GM23338 (cell line): Measurements from ENCODE around the gene PCIF1. TPM values are rescaled to one million over a fixed set of nuclear protein-coding genes. Genes with fewer than 3 reads are reported as not detected.
"Not testable (repeated sequence)": the region's sequence is repeated elsewhere in the genome, so short reads cannot be mapped to it uniquely, and the experiment has no call there.

ENCODE experiments used
- ATAC-seq: fragments of 200-7000 bp; cut with Tn5 transposase; 3 replicates; pipeline ENCODE4 v1.9.1; 2020
- DNase-seq: peaks from one replicate; pipeline ENCODE4 v3.0.0-alpha.2; 2015; ENCODE audit warnings: low spot score
- H2AFZ ChIP-seq: fragments of 200-600 bp; sonication (generic); 2 replicates; pipeline ENCODE4 v1.8.0; 2016; ENCODE audit warnings: antibody characterized with exemption, mild to moderate bottlenecking, moderate library complexity
- H3F3A ChIP-seq: fragments of 200-600 bp; sonication (generic); replicated peaks from 2 replicates; pipeline ENCODE4 v1.8.0; 2017; ENCODE audit warnings: antibody characterized with exemption, mixed run types, low read depth
- H3K27ac ChIP-seq: fragments of 200-600 bp; sonication (generic); 2 replicates; pipeline ENCODE4 v1.6.1; 2016; ENCODE audit warnings: low read depth
- H3K27me3 ChIP-seq: fragments of 200-600 bp; sonication (generic); 2 replicates; pipeline ENCODE4 v1.8.0; 2016; ENCODE audit warnings: mild to moderate bottlenecking, mixed run types, moderate library complexity; ENCODE audit not compliant: insufficient read depth
- H3K36me3 ChIP-seq: fragments of 200-600 bp; sonication (generic); 2 replicates; pipeline ENCODE4 v1.8.0; 2016; ENCODE audit warnings: mild to moderate bottlenecking; ENCODE audit not compliant: insufficient read depth
- H3K4me1 ChIP-seq: fragments of 200-600 bp; sonication (generic); 2 replicates; pipeline ENCODE4 v1.8.0; 2016; ENCODE audit warnings: mild to moderate bottlenecking, moderate library complexity; ENCODE audit not compliant: insufficient read depth
- H3K4me2 ChIP-seq: fragments of 200-600 bp; sonication (generic); 2 replicates; pipeline ENCODE4 v1.7.1; 2017; ENCODE audit warnings: mixed run types
- H3K4me3 ChIP-seq: fragments of 200-600 bp; sonication (generic); 2 replicates; pipeline ENCODE4 v1.6.1; 2016; ENCODE audit warnings: mixed run types
- H3K79me2 ChIP-seq: fragments of 200-600 bp; sonication (generic); replicated peaks from 2 replicates; pipeline ENCODE4 v1.8.0; 2017; ENCODE audit warnings: mild to moderate bottlenecking; ENCODE audit not compliant: insufficient read depth
- H3K9me2 ChIP-seq: fragments of 200-600 bp; sonication (generic); 2 replicates; pipeline ENCODE4 v1.8.0; 2017; ENCODE audit not compliant: insufficient read depth
- H4K20me1 ChIP-seq: fragments of 200-600 bp; sonication (generic); replicated peaks from 2 replicates; pipeline ENCODE4 v1.8.0; 2017; ENCODE audit warnings: mild to moderate bottlenecking; ENCODE audit not compliant: insufficient read depth
- H3K27ac Mint-ChIP-seq: 2 replicates; pipeline ENCODE4 v1.8.0; 2020; ENCODE audit warnings: inconsistent platforms, mild to moderate bottlenecking, moderate library complexity, mixed read lengths
- H3K27me3 Mint-ChIP-seq: 3 replicates; pipeline ENCODE4 v1.8.0; 2022; ENCODE audit warnings: low read depth, mild to moderate bottlenecking, moderate library complexity, mixed read lengths, inconsistent platforms; ENCODE audit not compliant: insufficient read depth, poor library complexity
- H3K36me3 Mint-ChIP-seq: 3 replicates; pipeline ENCODE4 v1.8.0; 2021; ENCODE audit warnings: low read depth, mild to moderate bottlenecking, inconsistent platforms, moderate library complexity, mixed read lengths
- H3K4me1 Mint-ChIP-seq: 3 replicates; pipeline ENCODE4 v1.8.0; 2020; ENCODE audit warnings: mild to moderate bottlenecking, inconsistent platforms, mixed read lengths
- H3K4me3 Mint-ChIP-seq: 3 replicates; pipeline ENCODE4 v1.8.0; 2021; ENCODE audit warnings: moderate library complexity, mild to moderate bottlenecking, inconsistent platforms, mixed read lengths
- H3K9me3 Mint-ChIP-seq: 3 replicates; pipeline ENCODE4 v1.8.0; 2020; ENCODE audit warnings: moderate library complexity, mild to moderate bottlenecking, inconsistent platforms, mixed read lengths
- CREB1 ChIP-seq: fragments of 250-450 bp; sonication (Bioruptor Pico); IDR thresholded peaks from 2 replicates; pipeline ENCODE4 v1.5.0; 2020; ENCODE audit warnings: low read depth, mild to moderate bottlenecking, moderate library complexity
- ETS1 ChIP-seq: IDR thresholded peaks from 2 replicates; pipeline ENCODE4 v1.6.1; 2016; ENCODE audit warnings: antibody characterized with exemption
- EZH2 ChIP-seq: fragments of 200-600 bp; sonication (generic); IDR thresholded peaks from one replicate; pipeline ENCODE4 v1.8.0; 2017; ENCODE audit warnings: antibody characterized with exemption, mild to moderate bottlenecking, low read depth; ENCODE audit not compliant: unreplicated experiment
- EZH2phosphoT487 ChIP-seq: fragments of 200-600 bp; sonication (generic); IDR thresholded peaks from one replicate; pipeline ENCODE4 v1.8.1; 2018; ENCODE audit warnings: antibody characterized with exemption; ENCODE audit not compliant: unreplicated experiment
- JUNB ChIP-seq: IDR thresholded peaks from one replicate; pipeline ENCODE4 v1.6.1; 2016; ENCODE audit warnings: antibody characterized with exemption; ENCODE audit not compliant: unreplicated experiment
- ZNF114 ChIP-seq: fragments of 250-450 bp; sonication (Bioruptor Pico); IDR thresholded peaks from 2 replicates; pipeline ENCODE4 v1.5.0; 2020; ENCODE audit warnings: mild to moderate bottlenecking, moderate library complexity
- polyA plus RNA-seq: library from polyadenylated mRNA; unstranded; fragments of >200 nt; fragmentation: Nextera tagmentation; extraction: Ambion mirVana; gene quantifications from 2 replicates; pipeline ENCODE4 v1.2.1, GENCODE V29; 2016
- total RNA-seq: library from RNA; depleted of rRNA; stranded (reverse); fragments of >200 nt; shearing (Covaris generic); gene quantifications from 2 replicates; pipeline ENCODE4 v1.2.3, GENCODE V29; 2014
- TF ChIP-seq, protein P1 (sequence below), 2 experiments: fragments of 200-600 bp in 1 of 2; sonication (generic) in 1 of 2; conservative IDR thresholded peaks; 2 replicates each; pipeline versions ENCODE4 v1.5.1 to v1.6.1; 2016 to 2017; ENCODE audit warnings: antibody characterized with exemption in 2 of 2, low read depth in 2 of 2, mild to moderate bottlenecking in 2 of 2, moderate library complexity in 1 of 2
- TF ChIP-seq, protein P2 (sequence below): IDR thresholded peaks from one replicate; pipeline ENCODE4 v1.6.1; 2018; ENCODE audit warnings: antibody characterized with exemption; ENCODE audit not compliant: unreplicated experiment
- TF ChIP-seq, protein P3 (sequence below): fragments of 250-450 bp; sonication (Bioruptor Pico); IDR thresholded peaks from 2 replicates; pipeline ENCODE4 v1.5.0; 2020; ENCODE audit warnings: mild to moderate bottlenecking, moderate library complexity

The PCIF1 gene
- total and polyA plus RNA-seq, 2 experiments from 2014 or later = 26.1 to 28.3 TPM

DNA sequence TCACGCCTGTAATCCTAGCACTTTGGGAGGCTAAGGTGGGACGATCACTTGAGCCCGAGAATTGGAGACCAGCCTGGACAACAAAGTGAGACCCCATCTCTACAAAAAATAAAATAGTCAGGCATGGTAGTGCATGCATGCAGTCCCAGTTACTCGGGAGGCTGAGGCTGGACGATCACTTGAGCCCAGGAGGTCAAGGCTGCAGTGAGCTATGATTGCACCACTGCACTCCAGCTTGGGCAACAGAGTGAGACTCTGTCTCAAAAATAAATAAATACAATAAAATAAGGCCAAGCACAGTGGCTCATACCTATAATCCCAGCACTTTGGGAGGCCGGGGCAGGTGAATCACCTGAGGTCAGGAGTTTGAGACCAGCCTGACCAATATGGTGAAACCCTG, 33.2 kb upstream of the PCIF1 start:
- not testable (repeated sequence) for H3K27me3 ChIP-seq, H2AFZ ChIP-seq, DNase-seq, H3F3A ChIP-seq, H3K9me2 ChIP-seq, H3K27ac Mint-ChIP-seq, ATAC-seq, H3K4me3 ChIP-seq, H3K79me2 ChIP-seq, H3K4me2 ChIP-seq, H3K4me1 Mint-ChIP-seq, H3K4me1 ChIP-seq, H3K27ac ChIP-seq, H3K9me3 Mint-ChIP-seq, H3K4me3 Mint-ChIP-seq
- Mint-ChIP-seq H3K36me3 (peaks cover 79% of the 10 kb centered on the region), H3K27me3 (peaks cover 31% of the 10 kb centered on the region)
- Histone ChIP-seq H4K20me1 (peaks cover 20% of the 10 kb centered on the region), H3K36me3 (peaks cover 21% of the 10 kb centered on the region)

DNA sequence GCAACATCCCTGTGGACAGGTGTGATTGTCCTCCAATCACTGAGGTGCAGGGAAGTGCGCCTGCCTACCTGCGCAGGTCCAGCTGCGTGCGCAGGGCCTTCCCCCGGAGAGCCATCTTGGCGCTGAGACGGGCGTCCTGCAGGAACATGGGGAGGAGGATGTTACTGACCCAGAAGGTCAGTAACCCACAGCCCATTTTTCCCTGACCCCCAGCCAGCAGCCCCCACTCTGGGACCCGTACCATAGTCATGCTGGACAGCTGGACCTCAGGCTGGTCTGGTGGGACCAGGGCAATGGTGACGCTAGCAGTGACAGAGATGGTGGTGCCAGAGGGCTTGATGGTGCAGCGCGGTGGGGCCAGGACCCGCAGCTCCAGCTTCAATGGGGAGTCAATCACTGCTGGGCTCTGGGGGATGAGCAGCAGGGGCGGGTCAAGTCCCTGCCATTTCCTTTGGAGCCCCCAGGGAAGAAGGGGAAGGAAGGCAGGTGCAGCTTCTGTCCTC, 32.2 kb upstream of the PCIF1 start:
- no peak overlapping the region for H2AFZ ChIP-seq
- Mint-ChIP-seq H3K9me3 (no peaks in the 10 kb centered on the region; the same call in 2 of the 3 replicates), H3K4me1 (peaks cover 3% of the 10 kb centered on the region; the same call in 1 of the 3 replicates), H3K27ac (no peak overlapping the region), H3K36me3 (peaks cover 80% of the 10 kb centered on the region), H3K27me3 (peaks cover 31% of the 10 kb centered on the region), H3K4me3 (no peak overlapping the region)
- peaks cover 21% of the 10 kb centered on the region for H3K36me3 ChIP-seq
- DNase-seq = no peak
- no peak overlapping the region for H3K4me3 ChIP-seq
- no peaks in the 10 kb centered on the region for H3K4me1 ChIP-seq
- H3K27me3 ChIP-seq = no peaks in the 10 kb centered on the region
- H3K9me2 ChIP-seq = no peaks in the 10 kb centered on the region
- H4K20me1 ChIP-seq = peaks cover 20% of the 10 kb centered on the region
- no peak for ATAC-seq
- 0 out of 2 replicates have a peak, but pooled peaks cover 5% of the 10 kb centered on the region for H3F3A ChIP-seq
- H3K79me2 ChIP-seq = no peaks in the 10 kb centered on the region
- H3K27ac ChIP-seq = no peak overlapping the region
- no peak overlapping the region for H3K4me2 ChIP-seq
- no peak for TF ChIP-seq CREB1
- TF ChIP-seq, protein P1, sequence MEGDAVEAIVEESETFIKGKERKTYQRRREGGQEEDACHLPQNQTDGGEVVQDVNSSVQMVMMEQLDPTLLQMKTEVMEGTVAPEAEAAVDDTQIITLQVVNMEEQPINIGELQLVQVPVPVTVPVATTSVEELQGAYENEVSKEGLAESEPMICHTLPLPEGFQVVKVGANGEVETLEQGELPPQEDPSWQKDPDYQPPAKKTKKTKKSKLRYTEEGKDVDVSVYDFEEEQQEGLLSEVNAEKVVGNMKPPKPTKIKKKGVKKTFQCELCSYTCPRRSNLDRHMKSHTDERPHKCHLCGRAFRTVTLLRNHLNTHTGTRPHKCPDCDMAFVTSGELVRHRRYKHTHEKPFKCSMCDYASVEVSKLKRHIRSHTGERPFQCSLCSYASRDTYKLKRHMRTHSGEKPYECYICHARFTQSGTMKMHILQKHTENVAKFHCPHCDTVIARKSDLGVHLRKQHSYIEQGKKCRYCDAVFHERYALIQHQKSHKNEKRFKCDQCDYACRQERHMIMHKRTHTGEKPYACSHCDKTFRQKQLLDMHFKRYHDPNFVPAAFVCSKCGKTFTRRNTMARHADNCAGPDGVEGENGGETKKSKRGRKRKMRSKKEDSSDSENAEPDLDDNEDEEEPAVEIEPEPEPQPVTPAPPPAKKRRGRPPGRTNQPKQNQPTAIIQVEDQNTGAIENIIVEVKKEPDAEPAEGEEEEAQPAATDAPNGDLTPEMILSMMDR (conservative IDR thresholded peaks at IDR 0.05; ENCODE audit: low read depth in 2 of 2) = no peak
- TF ChIP-seq ZNF114 = no peak
- no peak for TF ChIP-seq JUNB
- TF ChIP-seq, protein P2, sequence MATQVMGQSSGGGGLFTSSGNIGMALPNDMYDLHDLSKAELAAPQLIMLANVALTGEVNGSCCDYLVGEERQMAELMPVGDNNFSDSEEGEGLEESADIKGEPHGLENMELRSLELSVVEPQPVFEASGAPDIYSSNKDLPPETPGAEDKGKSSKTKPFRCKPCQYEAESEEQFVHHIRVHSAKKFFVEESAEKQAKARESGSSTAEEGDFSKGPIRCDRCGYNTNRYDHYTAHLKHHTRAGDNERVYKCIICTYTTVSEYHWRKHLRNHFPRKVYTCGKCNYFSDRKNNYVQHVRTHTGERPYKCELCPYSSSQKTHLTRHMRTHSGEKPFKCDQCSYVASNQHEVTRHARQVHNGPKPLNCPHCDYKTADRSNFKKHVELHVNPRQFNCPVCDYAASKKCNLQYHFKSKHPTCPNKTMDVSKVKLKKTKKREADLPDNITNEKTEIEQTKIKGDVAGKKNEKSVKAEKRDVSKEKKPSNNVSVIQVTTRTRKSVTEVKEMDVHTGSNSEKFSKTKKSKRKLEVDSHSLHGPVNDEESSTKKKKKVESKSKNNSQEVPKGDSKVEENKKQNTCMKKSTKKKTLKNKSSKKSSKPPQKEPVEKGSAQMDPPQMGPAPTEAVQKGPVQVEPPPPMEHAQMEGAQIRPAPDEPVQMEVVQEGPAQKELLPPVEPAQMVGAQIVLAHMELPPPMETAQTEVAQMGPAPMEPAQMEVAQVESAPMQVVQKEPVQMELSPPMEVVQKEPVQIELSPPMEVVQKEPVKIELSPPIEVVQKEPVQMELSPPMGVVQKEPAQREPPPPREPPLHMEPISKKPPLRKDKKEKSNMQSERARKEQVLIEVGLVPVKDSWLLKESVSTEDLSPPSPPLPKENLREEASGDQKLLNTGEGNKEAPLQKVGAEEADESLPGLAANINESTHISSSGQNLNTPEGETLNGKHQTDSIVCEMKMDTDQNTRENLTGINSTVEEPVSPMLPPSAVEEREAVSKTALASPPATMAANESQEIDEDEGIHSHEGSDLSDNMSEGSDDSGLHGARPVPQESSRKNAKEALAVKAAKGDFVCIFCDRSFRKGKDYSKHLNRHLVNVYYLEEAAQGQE = no peak
- TF ChIP-seq, protein P3, sequence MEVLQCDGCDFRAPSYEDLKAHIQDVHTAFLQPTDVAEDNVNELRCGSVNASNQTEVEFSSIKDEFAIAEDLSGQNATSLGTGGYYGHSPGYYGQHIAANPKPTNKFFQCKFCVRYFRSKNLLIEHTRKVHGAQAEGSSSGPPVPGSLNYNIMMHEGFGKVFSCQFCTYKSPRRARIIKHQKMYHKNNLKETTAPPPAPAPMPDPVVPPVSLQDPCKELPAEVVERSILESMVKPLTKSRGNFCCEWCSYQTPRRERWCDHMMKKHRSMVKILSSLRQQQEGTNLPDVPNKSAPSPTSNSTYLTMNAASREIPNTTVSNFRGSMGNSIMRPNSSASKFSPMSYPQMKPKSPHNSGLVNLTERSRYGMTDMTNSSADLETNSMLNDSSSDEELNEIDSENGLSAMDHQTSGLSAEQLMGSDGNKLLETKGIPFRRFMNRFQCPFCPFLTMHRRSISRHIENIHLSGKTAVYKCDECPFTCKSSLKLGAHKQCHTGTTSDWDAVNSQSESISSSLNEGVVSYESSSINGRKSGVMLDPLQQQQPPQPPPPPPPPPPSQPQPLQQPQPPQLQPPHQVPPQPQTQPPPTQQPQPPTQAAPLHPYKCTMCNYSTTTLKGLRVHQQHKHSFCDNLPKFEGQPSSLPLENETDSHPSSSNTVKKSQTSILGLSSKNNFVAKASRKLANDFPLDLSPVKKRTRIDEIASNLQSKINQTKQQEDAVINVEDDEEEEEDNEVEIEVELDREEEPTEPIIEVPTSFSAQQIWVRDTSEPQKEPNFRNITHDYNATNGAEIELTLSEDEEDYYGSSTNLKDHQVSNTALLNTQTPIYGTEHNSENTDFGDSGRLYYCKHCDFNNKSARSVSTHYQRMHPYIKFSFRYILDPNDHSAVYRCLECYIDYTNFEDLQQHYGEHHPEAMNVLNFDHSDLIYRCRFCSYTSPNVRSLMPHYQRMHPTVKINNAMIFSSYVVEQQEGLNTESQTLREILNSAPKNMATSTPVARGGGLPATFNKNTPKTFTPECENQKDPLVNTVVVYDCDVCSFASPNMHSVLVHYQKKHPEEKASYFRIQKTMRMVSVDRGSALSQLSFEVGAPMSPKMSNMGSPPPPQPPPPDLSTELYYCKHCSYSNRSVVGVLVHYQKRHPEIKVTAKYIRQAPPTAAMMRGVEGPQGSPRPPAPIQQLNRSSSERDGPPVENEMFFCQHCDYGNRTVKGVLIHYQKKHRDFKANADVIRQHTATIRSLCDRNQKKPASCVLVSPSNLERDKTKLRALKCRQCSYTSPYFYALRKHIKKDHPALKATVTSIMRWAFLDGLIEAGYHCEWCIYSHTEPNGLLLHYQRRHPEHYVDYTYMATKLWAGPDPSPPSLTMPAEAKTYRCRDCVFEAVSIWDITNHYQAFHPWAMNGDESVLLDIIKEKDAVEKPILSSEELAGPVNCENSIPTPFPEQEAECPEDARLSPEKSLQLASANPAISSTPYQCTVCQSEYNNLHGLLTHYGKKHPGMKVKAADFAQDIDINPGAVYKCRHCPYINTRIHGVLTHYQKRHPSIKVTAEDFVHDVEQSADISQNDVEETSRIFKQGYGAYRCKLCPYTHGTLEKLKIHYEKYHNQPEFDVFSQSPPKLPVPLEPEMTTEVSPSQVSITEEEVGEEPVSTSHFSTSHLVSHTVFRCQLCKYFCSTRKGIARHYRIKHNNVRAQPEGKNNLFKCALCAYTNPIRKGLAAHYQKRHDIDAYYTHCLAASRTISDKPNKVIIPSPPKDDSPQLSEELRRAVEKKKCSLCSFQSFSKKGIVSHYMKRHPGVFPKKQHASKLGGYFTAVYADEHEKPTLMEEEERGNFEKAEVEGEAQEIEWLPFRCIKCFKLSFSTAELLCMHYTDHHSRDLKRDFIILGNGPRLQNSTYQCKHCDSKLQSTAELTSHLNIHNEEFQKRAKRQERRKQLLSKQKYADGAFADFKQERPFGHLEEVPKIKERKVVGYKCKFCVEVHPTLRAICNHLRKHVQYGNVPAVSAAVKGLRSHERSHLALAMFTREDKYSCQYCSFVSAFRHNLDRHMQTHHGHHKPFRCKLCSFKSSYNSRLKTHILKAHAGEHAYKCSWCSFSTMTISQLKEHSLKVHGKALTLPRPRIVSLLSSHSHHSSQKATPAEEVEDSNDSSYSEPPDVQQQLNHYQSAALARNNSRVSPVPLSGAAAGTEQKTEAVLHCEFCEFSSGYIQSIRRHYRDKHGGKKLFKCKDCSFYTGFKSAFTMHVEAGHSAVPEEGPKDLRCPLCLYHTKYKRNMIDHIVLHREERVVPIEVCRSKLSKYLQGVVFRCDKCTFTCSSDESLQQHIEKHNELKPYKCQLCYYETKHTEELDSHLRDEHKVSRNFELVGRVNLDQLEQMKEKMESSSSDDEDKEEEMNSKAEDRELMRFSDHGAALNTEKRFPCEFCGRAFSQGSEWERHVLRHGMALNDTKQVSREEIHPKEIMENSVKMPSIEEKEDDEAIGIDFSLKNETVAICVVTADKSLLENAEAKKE (CRISPR knock-in tag) = no peak
- TF ChIP-seq ETS1 = no peak
- no peak for TF ChIP-seq EZH2
- no peak for TF ChIP-seq EZH2phosphoT487
